GM12878 (cell line): Measurements from ENCODE around the gene RHCE.

Experiments
- ATF2 ChIP-seq: IDR thresholded peaks from 2 replicates; pipeline ENCODE4 v1.6.1; 2012; ENCODE audit warnings: low read length, inconsistent platforms
- BACH1 ChIP-seq: fragments of 450-650 bp; IDR thresholded peaks from 2 replicates; pipeline ENCODE4 v1.6.1; 2017; ENCODE audit warnings: mild to moderate bottlenecking, borderline replicate concordance
- CTCF ChIP-seq, 3 experiments: IDR thresholded peaks in 2 of 3; conservative IDR thresholded peaks in 1 of 3; 2 replicates each; pipeline ENCODE4 v1.5.1; 2011; ENCODE audit warnings: low read depth in 3 of 3, low read length in 3 of 3, mild to moderate bottlenecking in 3 of 3, control low read depth in 2 of 3, moderate library complexity in 2 of 3, inconsistent platforms in 1 of 3, mixed read lengths in 1 of 3; ENCODE audit not compliant: control insufficient read depth in 2 of 3, insufficient read depth in 1 of 3; ENCODE audit errors: extremely low read depth in 1 of 3
- IKZF2 ChIP-seq, 2 experiments: fragments of 450-650 bp; IDR thresholded peaks; 2 replicates each; pipeline ENCODE4 v1.6.1; 2017; ENCODE audit warnings: mild to moderate bottlenecking in 2 of 2, moderate library complexity in 2 of 2
- KDM1A ChIP-seq: fragments of 200-600 bp; sonication (generic); IDR thresholded peaks from 2 replicates; pipeline ENCODE4 v1.6.1; 2016; ENCODE audit warnings: borderline replicate concordance
- MTA3 ChIP-seq: IDR thresholded peaks from 2 replicates; pipeline ENCODE4 v1.6.1; 2012; ENCODE audit warnings: low read length, inconsistent platforms, borderline replicate concordance
- NFYB ChIP-seq: IDR thresholded peaks from 2 replicates; pipeline ENCODE4 v1.6.1; 2011; ENCODE audit warnings: low read depth, mild to moderate bottlenecking, low read length, improper control_type of control experiment, moderate library complexity; ENCODE audit not compliant: insufficient read depth
- RCOR1 ChIP-seq: conservative IDR thresholded peaks from 2 replicates; pipeline ENCODE4 v1.6.1; 2012; ENCODE audit warnings: low read depth, low read length, improper control_type of control experiment
- STAT1 ChIP-seq: fragments of 450-650 bp; conservative IDR thresholded peaks from 2 replicates; pipeline ENCODE4 v1.6.1; 2014; ENCODE audit warnings: antibody characterized with exemption, mild to moderate bottlenecking
- SUZ12 ChIP-seq: fragments of 200-600 bp; sonication (generic); IDR thresholded peaks from one replicate; pipeline ENCODE4 v1.6.1; 2018; ENCODE audit warnings: antibody characterized with exemption, mild to moderate bottlenecking; ENCODE audit not compliant: unreplicated experiment
- TAF1 ChIP-seq: IDR thresholded peaks from 2 replicates; pipeline ENCODE4 v1.6.1; 2011; ENCODE audit warnings: mild to moderate bottlenecking, low read depth, low read length, borderline replicate concordance

GRCh38 chr1:25467616-25468015 lies 47.0 kb upstream of the RHCE start:
- TF ChIP-seq SUZ12, result no peak
- no peak for TF ChIP-seq ATF2
- TF ChIP-seq MTA3, result no peak
- TF ChIP-seq CTCF (IDR thresholded peaks at IDR 0.05 in 2 of 3, conservative IDR thresholded peaks at IDR 0.05 in 1 of 3; ENCODE audit: control insufficient read depth in 2 of 3, extremely low read depth in 1 of 3, insufficient read depth in 1 of 3, low read depth in 3 of 3, low read length in 3 of 3), result no peak
- TF ChIP-seq BACH1, result no peak
- TF ChIP-seq STAT1, result no peak
- no peak for TF ChIP-seq IKZF2 (IDR thresholded peaks at IDR 0.05)
- no peak for TF ChIP-seq KDM1A
- TF ChIP-seq RCOR1, result no peak
- TF ChIP-seq TAF1, result no peak
- TF ChIP-seq NFYB, result no peak
